Measurements from ENCODE around the gene CISTR.
"Not testable (repeated sequence)": the region's sequence is repeated elsewhere in the genome, so short reads cannot be mapped to it uniquely, and the experiment has no call there.

GRCh38 chr12:53762793-53763192, 11.0 kb upstream of the CISTR start:
- TF ChIP-seq EZH2 (IDR thresholded peaks at IDR 0.05; ENCODE audit: borderline replicate concordance); CTCF (IDR thresholded peaks at IDR 0.05; ENCODE audit: poor library complexity): not testable (repeated sequence)

All from hepatocyte (in vitro differentiated cells).